ENCODE data around the gene SLC23A2.

GRCh38 chr20:5002077-5002413, 735 bp upstream of the SLC23A2 start:
- TF ChIP-seq CTCF (IDR thresholded peaks at IDR 0.05), result no peak
- no peak for TF ChIP-seq POLR2AphosphoS5 (IDR thresholded peaks at IDR 0.05)
- no peak for TF ChIP-seq EP300 (IDR thresholded peaks at IDR 0.05)

Data from stomach (tissue), 4 donors.